GM23338 (cell line): ENCODE results near the gene BTBD16. TPM values are rescaled to one million over a fixed set of nuclear protein-coding genes. Genes with fewer than 3 reads are reported as not detected.

Experiments used
- ATAC-seq: fragments of 200-7000 bp; cut with Tn5 transposase; 3 replicates; pipeline ENCODE4 v1.9.1; 2020
- DNase-seq: peaks from one replicate; pipeline ENCODE4 v3.0.0-alpha.2; 2015; ENCODE audit warnings: low spot score
- H2AFZ ChIP-seq: fragments of 200-600 bp; sonication (generic); 2 replicates; pipeline ENCODE4 v1.8.0; 2016; ENCODE audit warnings: antibody characterized with exemption, mild to moderate bottlenecking, moderate library complexity
- H3F3A ChIP-seq: fragments of 200-600 bp; sonication (generic); replicated peaks from 2 replicates; pipeline ENCODE4 v1.8.0; 2017; ENCODE audit warnings: antibody characterized with exemption, mixed run types, low read depth
- H3K27ac ChIP-seq: fragments of 200-600 bp; sonication (generic); 2 replicates; pipeline ENCODE4 v1.6.1; 2016; ENCODE audit warnings: low read depth
- H3K27me3 ChIP-seq: fragments of 200-600 bp; sonication (generic); 2 replicates; pipeline ENCODE4 v1.8.0; 2016; ENCODE audit warnings: mild to moderate bottlenecking, mixed run types, moderate library complexity; ENCODE audit not compliant: insufficient read depth
- H3K36me3 ChIP-seq: fragments of 200-600 bp; sonication (generic); 2 replicates; pipeline ENCODE4 v1.8.0; 2016; ENCODE audit warnings: mild to moderate bottlenecking; ENCODE audit not compliant: insufficient read depth
- H3K4me1 ChIP-seq: fragments of 200-600 bp; sonication (generic); 2 replicates; pipeline ENCODE4 v1.8.0; 2016; ENCODE audit warnings: mild to moderate bottlenecking, moderate library complexity; ENCODE audit not compliant: insufficient read depth
- H3K4me2 ChIP-seq: fragments of 200-600 bp; sonication (generic); 2 replicates; pipeline ENCODE4 v1.7.1; 2017; ENCODE audit warnings: mixed run types
- H3K4me3 ChIP-seq: fragments of 200-600 bp; sonication (generic); 2 replicates; pipeline ENCODE4 v1.6.1; 2016; ENCODE audit warnings: mixed run types
- H3K79me2 ChIP-seq: fragments of 200-600 bp; sonication (generic); replicated peaks from 2 replicates; pipeline ENCODE4 v1.8.0; 2017; ENCODE audit warnings: mild to moderate bottlenecking; ENCODE audit not compliant: insufficient read depth
- H3K9me2 ChIP-seq: fragments of 200-600 bp; sonication (generic); 2 replicates; pipeline ENCODE4 v1.8.0; 2017; ENCODE audit not compliant: insufficient read depth
- H4K20me1 ChIP-seq: fragments of 200-600 bp; sonication (generic); replicated peaks from 2 replicates; pipeline ENCODE4 v1.8.0; 2017; ENCODE audit warnings: mild to moderate bottlenecking; ENCODE audit not compliant: insufficient read depth
- H3K27ac Mint-ChIP-seq: 2 replicates; pipeline ENCODE4 v1.8.0; 2020; ENCODE audit warnings: inconsistent platforms, mild to moderate bottlenecking, moderate library complexity, mixed read lengths
- H3K27me3 Mint-ChIP-seq: 3 replicates; pipeline ENCODE4 v1.8.0; 2022; ENCODE audit warnings: low read depth, mild to moderate bottlenecking, moderate library complexity, mixed read lengths, inconsistent platforms; ENCODE audit not compliant: insufficient read depth, poor library complexity
- H3K36me3 Mint-ChIP-seq: 3 replicates; pipeline ENCODE4 v1.8.0; 2021; ENCODE audit warnings: low read depth, mild to moderate bottlenecking, inconsistent platforms, moderate library complexity, mixed read lengths
- H3K4me1 Mint-ChIP-seq: 3 replicates; pipeline ENCODE4 v1.8.0; 2020; ENCODE audit warnings: mild to moderate bottlenecking, inconsistent platforms, mixed read lengths
- H3K4me3 Mint-ChIP-seq: 3 replicates; pipeline ENCODE4 v1.8.0; 2021; ENCODE audit warnings: moderate library complexity, mild to moderate bottlenecking, inconsistent platforms, mixed read lengths
- H3K9me3 Mint-ChIP-seq: 3 replicates; pipeline ENCODE4 v1.8.0; 2020; ENCODE audit warnings: moderate library complexity, mild to moderate bottlenecking, inconsistent platforms, mixed read lengths
- CREB1 ChIP-seq: fragments of 250-450 bp; sonication (Bioruptor Pico); IDR thresholded peaks from 2 replicates; pipeline ENCODE4 v1.5.0; 2020; ENCODE audit warnings: low read depth, mild to moderate bottlenecking, moderate library complexity
- CTCF ChIP-seq, 2 experiments: fragments of 200-600 bp in 1 of 2; sonication (generic) in 1 of 2; conservative IDR thresholded peaks; 2 replicates each; pipeline versions ENCODE4 v1.5.1 to v1.6.1; 2016 to 2017; ENCODE audit warnings: antibody characterized with exemption in 2 of 2, low read depth in 2 of 2, mild to moderate bottlenecking in 2 of 2, moderate library complexity in 1 of 2
- ETS1 ChIP-seq: IDR thresholded peaks from 2 replicates; pipeline ENCODE4 v1.6.1; 2016; ENCODE audit warnings: antibody characterized with exemption
- EZH2 ChIP-seq: fragments of 200-600 bp; sonication (generic); IDR thresholded peaks from one replicate; pipeline ENCODE4 v1.8.0; 2017; ENCODE audit warnings: antibody characterized with exemption, mild to moderate bottlenecking, low read depth; ENCODE audit not compliant: unreplicated experiment
- NANOG ChIP-seq: IDR thresholded peaks from 2 replicates; pipeline ENCODE4 v1.6.1; 2016; ENCODE audit warnings: antibody characterized with exemption, borderline replicate concordance
- POLR2AphosphoS5 ChIP-seq: IDR thresholded peaks from 2 replicates; pipeline ENCODE4 v1.6.1; 2016; ENCODE audit warnings: antibody characterized with exemption, low read depth
- REST ChIP-seq: IDR thresholded peaks from one replicate; pipeline ENCODE4 v1.6.1; 2018; ENCODE audit warnings: antibody characterized with exemption; ENCODE audit not compliant: unreplicated experiment
- ZNF114 ChIP-seq: fragments of 250-450 bp; sonication (Bioruptor Pico); IDR thresholded peaks from 2 replicates; pipeline ENCODE4 v1.5.0; 2020; ENCODE audit warnings: mild to moderate bottlenecking, moderate library complexity
- ZNF331 ChIP-seq: fragments of 250-450 bp; sonication (Bioruptor Pico); IDR thresholded peaks from 2 replicates; pipeline ENCODE4 v1.5.0; 2020; ENCODE audit warnings: low read depth, mild to moderate bottlenecking, moderate library complexity
- ZNF462 ChIP-seq: fragments of 250-450 bp; sonication (Bioruptor Pico); IDR thresholded peaks from 2 replicates; pipeline ENCODE4 v1.5.0; 2020; ENCODE audit warnings: mild to moderate bottlenecking, moderate library complexity
- polyA plus RNA-seq: library from polyadenylated mRNA; unstranded; fragments of >200 nt; fragmentation: Nextera tagmentation; extraction: Ambion mirVana; gene quantifications from 2 replicates; pipeline ENCODE4 v1.2.1, GENCODE V29; 2016
- total RNA-seq: library from RNA; depleted of rRNA; stranded (reverse); fragments of >200 nt; shearing (Covaris generic); gene quantifications from 2 replicates; pipeline ENCODE4 v1.2.3, GENCODE V29; 2014

The BTBD16 gene
- total and polyA plus RNA-seq, 2 experiments from 2014 or later: not detected

- TF ChIP-seq ZNF462 (CRISPR knock-in tag) (no peak), CTCF (conservative IDR thresholded peaks at IDR 0.05; ENCODE audit: low read depth in 2 of 2) (no peak), ZNF331 (CRISPR knock-in tag) (no peak), ZNF114 (CRISPR knock-in tag) (no peak)
Measured at GRCh38 chr10:122349758-122350369, 78.8 kb downstream of the BTBD16 start (continued).

GRCh38 chr10:122350893-122351292 is 79.8 kb downstream of the BTBD16 start:
- no peaks in the 10 kb centered on the region for H3K27me3 ChIP-seq
- no peak overlapping the region for H3K27ac ChIP-seq
- ATAC-seq (no peak), DNase-seq (no peak)
- no peaks in the 10 kb centered on the region for H3K79me2 ChIP-seq
- Mint-ChIP-seq H3K27me3 (peaks cover 4% of the 10 kb centered on the region), H3K9me3 (peaks cover 20% of the 10 kb centered on the region), H3K4me3 (no peak overlapping the region), H3K27ac (no peak overlapping the region), H3K4me1 (peaks cover 5% of the 10 kb centered on the region), H3K36me3 (peaks cover 21% of the 10 kb centered on the region)
- no peaks in the 10 kb centered on the region for H3K9me2 ChIP-seq
- H3F3A ChIP-seq: no peaks in the 10 kb centered on the region
- no peak overlapping the region for H2AFZ ChIP-seq
- no peaks in the 10 kb centered on the region for H4K20me1 ChIP-seq
- H3K4me2 ChIP-seq: no peak overlapping the region
- no peaks in the 10 kb centered on the region for H3K4me1 ChIP-seq
- H3K4me3 ChIP-seq: no peak overlapping the region
- H3K36me3 ChIP-seq: no peaks in the 10 kb centered on the region
- TF ChIP-seq NANOG: no peak
- TF ChIP-seq ETS1: no peak
- no peak for TF ChIP-seq EZH2
- TF ChIP-seq REST: no peak
- no peak for TF ChIP-seq CREB1 (CRISPR knock-in tag)
- no peak for TF ChIP-seq ZNF114 (CRISPR knock-in tag)
- no peak for TF ChIP-seq POLR2AphosphoS5
- no peak for TF ChIP-seq ZNF331 (CRISPR knock-in tag)
